Prostate gland (tissue), 2 donors: Measurements from ENCODE around the gene MYH3.

ENCODE experiments used
- POLR2A ChIP-seq: fragments of 450-650 bp; IDR thresholded peaks from one replicate; pipeline ENCODE4 v1.6.1; 2016; ENCODE audit warnings: antibody characterized with exemption, mild to moderate bottlenecking
- POLR2AphosphoS5 ChIP-seq: sonication (generic); formaldehyde crosslinking; IDR thresholded peaks from one replicate; pipeline ENCODE4 v1.6.1; 2017; ENCODE audit warnings: antibody characterized with exemption
- TF ChIP-seq, protein P1 (sequence below), 4 experiments: fragments of 200-600 bp in 2 of 4; fragments of 450-650 bp in 2 of 4; sonication (generic) in 2 of 4; IDR thresholded peaks; 1 replicate in 3 of 4; 2 replicates in 1 of 4; pipeline ENCODE4 v1.5.1; 2016 to 2019; ENCODE audit warnings: antibody characterized with exemption in 4 of 4, mild to moderate bottlenecking in 2 of 4, moderate library complexity in 2 of 4

- TF ChIP-seq, protein P1, sequence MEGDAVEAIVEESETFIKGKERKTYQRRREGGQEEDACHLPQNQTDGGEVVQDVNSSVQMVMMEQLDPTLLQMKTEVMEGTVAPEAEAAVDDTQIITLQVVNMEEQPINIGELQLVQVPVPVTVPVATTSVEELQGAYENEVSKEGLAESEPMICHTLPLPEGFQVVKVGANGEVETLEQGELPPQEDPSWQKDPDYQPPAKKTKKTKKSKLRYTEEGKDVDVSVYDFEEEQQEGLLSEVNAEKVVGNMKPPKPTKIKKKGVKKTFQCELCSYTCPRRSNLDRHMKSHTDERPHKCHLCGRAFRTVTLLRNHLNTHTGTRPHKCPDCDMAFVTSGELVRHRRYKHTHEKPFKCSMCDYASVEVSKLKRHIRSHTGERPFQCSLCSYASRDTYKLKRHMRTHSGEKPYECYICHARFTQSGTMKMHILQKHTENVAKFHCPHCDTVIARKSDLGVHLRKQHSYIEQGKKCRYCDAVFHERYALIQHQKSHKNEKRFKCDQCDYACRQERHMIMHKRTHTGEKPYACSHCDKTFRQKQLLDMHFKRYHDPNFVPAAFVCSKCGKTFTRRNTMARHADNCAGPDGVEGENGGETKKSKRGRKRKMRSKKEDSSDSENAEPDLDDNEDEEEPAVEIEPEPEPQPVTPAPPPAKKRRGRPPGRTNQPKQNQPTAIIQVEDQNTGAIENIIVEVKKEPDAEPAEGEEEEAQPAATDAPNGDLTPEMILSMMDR (IDR thresholded peaks at IDR 0.05) = no peak
- TF ChIP-seq POLR2A = no peak
- no peak for TF ChIP-seq POLR2AphosphoS5
Observed at GRCh38 chr17:10705727-10706126, 48.6 kb upstream of the MYH3 start.
